Stimulated activated CD8-positive, alpha-beta memory T cell treated with anti-CD3 and anti-CD28 coated beads, Interleukin-7, amount 100 ng/mL, for 1 hour (primary cell): ENCODE measurements around the gene SHISAL2A.
"Not testable (repeated sequence)": the region's sequence is repeated elsewhere in the genome, so short reads cannot be mapped to it uniquely, and the experiment has no call there.

ENCODE experiments used
- DNase-seq, 2 donors: peaks; one replicate each; pipeline ENCODE4 v3.0.0-alpha.2; 2020; ENCODE audit warnings: low read depth in 2 of 2

SHISAL2A gene

GRCh38 chr1:52684545-52684944, 51.6 kb downstream of the SHISAL2A start:
- DNase-seq: no peak

- DNase-seq: peak; percentile 42 to 63
These were observed 53.3 kb downstream of the SHISAL2A start for GRCh38 chr1:52686261-52686751.

- DNase-seq: no peak
These were observed 53.9 kb downstream of the SHISAL2A start for GRCh38 chr1:52686830-52687229.

- DNase-seq: no peak
These were observed 58.9 kb downstream of the SHISAL2A start for GRCh38 chr1:52691821-52692220.

- DNase-seq: no peak
These were observed 59.7 kb downstream of the SHISAL2A start for GRCh38 chr1:52692697-52693096.

- not testable (repeated sequence) for DNase-seq
These were observed 60.4 kb downstream of the SHISAL2A start for GRCh38 chr1:52693351-52693750.

- no peak for DNase-seq
These were observed 60.9 kb downstream of the SHISAL2A start for GRCh38 chr1:52693843-52694242.

- DNase-seq: no peak
These were observed 62.7 kb downstream of the SHISAL2A start for GRCh38 chr1:52695627-52696026.

GRCh38 chr1:52697795-52698674, 65.1 kb downstream of the SHISAL2A start, which contains the start of gene COA7:
TSS of gene COA7 (minus strand) at chr1:52698347. CDS start at chr1:52698326, 21 bp downstream.
- peak; percentile 14 to 21 for DNase-seq

GRCh38 chr1:52702886-52703787, 70.2 kb downstream of the SHISAL2A start:
- DNase-seq: peak; percentile 49 to 53

GRCh38 chr1:52706136-52706670, 73.2 kb downstream of the SHISAL2A start:
- DNase-seq: no peak
